GM23338 (cell line): Measurements from ENCODE around the gene SUPT7L. TPM values are rescaled to one million over a fixed set of nuclear protein-coding genes. Genes with fewer than 3 reads are reported as not detected.
A peak's percentile ranks its signal among the peaks of the same experiment; 100 is the strongest.

Experiments
- ATAC-seq: fragments of 200-7000 bp; cut with Tn5 transposase; 3 replicates; pipeline ENCODE4 v1.9.1; 2020
- DNase-seq: peaks from one replicate; pipeline ENCODE4 v3.0.0-alpha.2; 2015; ENCODE audit warnings: low spot score
- H2AFZ ChIP-seq: fragments of 200-600 bp; sonication (generic); 2 replicates; pipeline ENCODE4 v1.8.0; 2016; ENCODE audit warnings: antibody characterized with exemption, mild to moderate bottlenecking, moderate library complexity
- H3F3A ChIP-seq: fragments of 200-600 bp; sonication (generic); replicated peaks from 2 replicates; pipeline ENCODE4 v1.8.0; 2017; ENCODE audit warnings: antibody characterized with exemption, mixed run types, low read depth
- H3K27ac ChIP-seq: fragments of 200-600 bp; sonication (generic); 2 replicates; pipeline ENCODE4 v1.6.1; 2016; ENCODE audit warnings: low read depth
- H3K27me3 ChIP-seq: fragments of 200-600 bp; sonication (generic); 2 replicates; pipeline ENCODE4 v1.8.0; 2016; ENCODE audit warnings: mild to moderate bottlenecking, mixed run types, moderate library complexity; ENCODE audit not compliant: insufficient read depth
- H3K36me3 ChIP-seq: fragments of 200-600 bp; sonication (generic); 2 replicates; pipeline ENCODE4 v1.8.0; 2016; ENCODE audit warnings: mild to moderate bottlenecking; ENCODE audit not compliant: insufficient read depth
- H3K4me1 ChIP-seq: fragments of 200-600 bp; sonication (generic); 2 replicates; pipeline ENCODE4 v1.8.0; 2016; ENCODE audit warnings: mild to moderate bottlenecking, moderate library complexity; ENCODE audit not compliant: insufficient read depth
- H3K4me2 ChIP-seq: fragments of 200-600 bp; sonication (generic); 2 replicates; pipeline ENCODE4 v1.7.1; 2017; ENCODE audit warnings: mixed run types
- H3K4me3 ChIP-seq: fragments of 200-600 bp; sonication (generic); 2 replicates; pipeline ENCODE4 v1.6.1; 2016; ENCODE audit warnings: mixed run types
- H3K79me2 ChIP-seq: fragments of 200-600 bp; sonication (generic); replicated peaks from 2 replicates; pipeline ENCODE4 v1.8.0; 2017; ENCODE audit warnings: mild to moderate bottlenecking; ENCODE audit not compliant: insufficient read depth
- H3K9me2 ChIP-seq: fragments of 200-600 bp; sonication (generic); 2 replicates; pipeline ENCODE4 v1.8.0; 2017; ENCODE audit not compliant: insufficient read depth
- H4K20me1 ChIP-seq: fragments of 200-600 bp; sonication (generic); replicated peaks from 2 replicates; pipeline ENCODE4 v1.8.0; 2017; ENCODE audit warnings: mild to moderate bottlenecking; ENCODE audit not compliant: insufficient read depth
- H3K27ac Mint-ChIP-seq: 2 replicates; pipeline ENCODE4 v1.8.0; 2020; ENCODE audit warnings: inconsistent platforms, mild to moderate bottlenecking, moderate library complexity, mixed read lengths
- H3K27me3 Mint-ChIP-seq: 3 replicates; pipeline ENCODE4 v1.8.0; 2022; ENCODE audit warnings: low read depth, mild to moderate bottlenecking, moderate library complexity, mixed read lengths, inconsistent platforms; ENCODE audit not compliant: insufficient read depth, poor library complexity
- H3K36me3 Mint-ChIP-seq: 3 replicates; pipeline ENCODE4 v1.8.0; 2021; ENCODE audit warnings: low read depth, mild to moderate bottlenecking, inconsistent platforms, moderate library complexity, mixed read lengths
- H3K4me1 Mint-ChIP-seq: 3 replicates; pipeline ENCODE4 v1.8.0; 2020; ENCODE audit warnings: mild to moderate bottlenecking, inconsistent platforms, mixed read lengths
- H3K4me3 Mint-ChIP-seq: 3 replicates; pipeline ENCODE4 v1.8.0; 2021; ENCODE audit warnings: moderate library complexity, mild to moderate bottlenecking, inconsistent platforms, mixed read lengths
- H3K9me3 Mint-ChIP-seq: 3 replicates; pipeline ENCODE4 v1.8.0; 2020; ENCODE audit warnings: moderate library complexity, mild to moderate bottlenecking, inconsistent platforms, mixed read lengths
- CREB1 ChIP-seq: fragments of 250-450 bp; sonication (Bioruptor Pico); IDR thresholded peaks from 2 replicates; pipeline ENCODE4 v1.5.0; 2020; ENCODE audit warnings: low read depth, mild to moderate bottlenecking, moderate library complexity
- EZH2 ChIP-seq: fragments of 200-600 bp; sonication (generic); IDR thresholded peaks from one replicate; pipeline ENCODE4 v1.8.0; 2017; ENCODE audit warnings: antibody characterized with exemption, mild to moderate bottlenecking, low read depth; ENCODE audit not compliant: unreplicated experiment
- EZH2phosphoT487 ChIP-seq: fragments of 200-600 bp; sonication (generic); IDR thresholded peaks from one replicate; pipeline ENCODE4 v1.8.1; 2018; ENCODE audit warnings: antibody characterized with exemption; ENCODE audit not compliant: unreplicated experiment
- NANOG ChIP-seq: IDR thresholded peaks from 2 replicates; pipeline ENCODE4 v1.6.1; 2016; ENCODE audit warnings: antibody characterized with exemption, borderline replicate concordance
- POLR2AphosphoS5 ChIP-seq: IDR thresholded peaks from 2 replicates; pipeline ENCODE4 v1.6.1; 2016; ENCODE audit warnings: antibody characterized with exemption, low read depth
- ZNF114 ChIP-seq: fragments of 250-450 bp; sonication (Bioruptor Pico); IDR thresholded peaks from 2 replicates; pipeline ENCODE4 v1.5.0; 2020; ENCODE audit warnings: mild to moderate bottlenecking, moderate library complexity
- ZNF331 ChIP-seq: fragments of 250-450 bp; sonication (Bioruptor Pico); IDR thresholded peaks from 2 replicates; pipeline ENCODE4 v1.5.0; 2020; ENCODE audit warnings: low read depth, mild to moderate bottlenecking, moderate library complexity
- polyA plus RNA-seq: library from polyadenylated mRNA; unstranded; fragments of >200 nt; fragmentation: Nextera tagmentation; extraction: Ambion mirVana; gene quantifications from 2 replicates; pipeline ENCODE4 v1.2.1, GENCODE V29; 2016
- total RNA-seq: library from RNA; depleted of rRNA; stranded (reverse); fragments of >200 nt; shearing (Covaris generic); gene quantifications from 2 replicates; pipeline ENCODE4 v1.2.3, GENCODE V29; 2014
- TF ChIP-seq, protein P1 (sequence below): fragments of 250-450 bp; sonication (Bioruptor Pico); IDR thresholded peaks from 2 replicates; pipeline ENCODE4 v1.5.0; 2020; ENCODE audit warnings: mild to moderate bottlenecking, moderate library complexity
- TF ChIP-seq, protein P2 (sequence below): IDR thresholded peaks from 2 replicates; pipeline ENCODE4 v1.6.1; 2016; ENCODE audit warnings: antibody characterized with exemption
- TF ChIP-seq, protein P3 (sequence below): IDR thresholded peaks from one replicate; pipeline ENCODE4 v1.6.1; 2018; ENCODE audit warnings: antibody characterized with exemption; ENCODE audit not compliant: unreplicated experiment

Gene SUPT7L
- total and polyA plus RNA-seq, 2 experiments from 2014 or later, result 13.7 to 16.5 TPM

DNA sequence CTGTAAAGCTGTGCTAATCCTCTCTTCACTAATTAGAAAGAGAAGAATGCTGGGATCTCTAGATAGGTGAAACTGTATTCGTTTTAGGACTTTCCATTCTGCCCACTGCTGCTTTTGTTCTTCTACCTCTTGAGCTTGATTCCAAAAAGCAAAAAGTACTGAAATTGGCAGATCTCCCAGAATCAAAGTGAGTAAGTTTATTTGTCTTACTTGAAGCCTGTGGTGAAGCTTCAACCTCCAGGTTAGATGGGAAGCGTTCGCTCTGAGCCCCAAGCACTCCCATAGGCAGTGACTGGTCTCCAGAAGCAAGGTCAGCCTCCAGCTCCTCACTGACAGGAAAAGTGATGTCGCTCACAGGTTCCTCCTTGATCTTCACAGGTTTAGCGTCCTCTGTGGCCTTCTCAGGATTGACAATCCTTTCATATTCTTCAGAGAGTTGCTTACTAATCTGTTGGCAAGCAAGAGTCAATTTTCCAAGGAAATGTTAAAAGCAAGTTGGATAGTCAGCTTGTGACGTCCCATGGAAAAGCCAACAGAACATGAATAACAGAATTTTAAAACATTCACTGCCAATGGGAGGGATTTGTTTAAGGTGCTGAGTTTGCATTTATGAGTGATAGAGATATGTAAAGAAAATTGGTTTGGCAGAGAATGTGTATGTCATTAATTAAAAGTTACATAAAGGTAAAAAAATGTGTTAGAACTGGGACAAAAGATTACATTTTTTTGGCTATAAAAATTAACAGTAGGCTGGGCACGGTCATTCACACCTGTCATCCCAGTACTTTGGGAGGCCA, 8.1 kb downstream of the SUPT7L start:
- no peaks in the 10 kb centered on the region for H3F3A ChIP-seq
- no peak overlapping the region for H3K4me3 ChIP-seq
- no peak overlapping the region for H3K4me2 ChIP-seq
- Mint-ChIP-seq H3K27ac (no peak overlapping the region; the same call in 1 of the 2 replicates), H3K27me3 (peaks cover 2% of the 10 kb centered on the region), H3K4me3 (no peak overlapping the region), H3K36me3 (peaks cover 53% of the 10 kb centered on the region), H3K9me3 (no peaks in the 10 kb centered on the region), H3K4me1 (no peaks in the 10 kb centered on the region)
- DNase-seq, result peak; percentile 11
- H2AFZ ChIP-seq, result no peak overlapping the region
- no peak overlapping the region; the same call in 1 of the 2 replicates for H3K27ac ChIP-seq
- no peaks in the 10 kb centered on the region for H3K79me2 ChIP-seq
- no peaks in the 10 kb centered on the region for H3K27me3 ChIP-seq
- no peaks in the 10 kb centered on the region for H3K9me2 ChIP-seq
- H4K20me1 ChIP-seq, result peaks cover 3% of the 10 kb centered on the region; the same call in 1 of the 2 replicates
- TF ChIP-seq EZH2 (no peak), CREB1 (no peak), ZNF114 (CRISPR knock-in tag) (no peak), NANOG (no peak)
- TF ChIP-seq, protein P1, sequence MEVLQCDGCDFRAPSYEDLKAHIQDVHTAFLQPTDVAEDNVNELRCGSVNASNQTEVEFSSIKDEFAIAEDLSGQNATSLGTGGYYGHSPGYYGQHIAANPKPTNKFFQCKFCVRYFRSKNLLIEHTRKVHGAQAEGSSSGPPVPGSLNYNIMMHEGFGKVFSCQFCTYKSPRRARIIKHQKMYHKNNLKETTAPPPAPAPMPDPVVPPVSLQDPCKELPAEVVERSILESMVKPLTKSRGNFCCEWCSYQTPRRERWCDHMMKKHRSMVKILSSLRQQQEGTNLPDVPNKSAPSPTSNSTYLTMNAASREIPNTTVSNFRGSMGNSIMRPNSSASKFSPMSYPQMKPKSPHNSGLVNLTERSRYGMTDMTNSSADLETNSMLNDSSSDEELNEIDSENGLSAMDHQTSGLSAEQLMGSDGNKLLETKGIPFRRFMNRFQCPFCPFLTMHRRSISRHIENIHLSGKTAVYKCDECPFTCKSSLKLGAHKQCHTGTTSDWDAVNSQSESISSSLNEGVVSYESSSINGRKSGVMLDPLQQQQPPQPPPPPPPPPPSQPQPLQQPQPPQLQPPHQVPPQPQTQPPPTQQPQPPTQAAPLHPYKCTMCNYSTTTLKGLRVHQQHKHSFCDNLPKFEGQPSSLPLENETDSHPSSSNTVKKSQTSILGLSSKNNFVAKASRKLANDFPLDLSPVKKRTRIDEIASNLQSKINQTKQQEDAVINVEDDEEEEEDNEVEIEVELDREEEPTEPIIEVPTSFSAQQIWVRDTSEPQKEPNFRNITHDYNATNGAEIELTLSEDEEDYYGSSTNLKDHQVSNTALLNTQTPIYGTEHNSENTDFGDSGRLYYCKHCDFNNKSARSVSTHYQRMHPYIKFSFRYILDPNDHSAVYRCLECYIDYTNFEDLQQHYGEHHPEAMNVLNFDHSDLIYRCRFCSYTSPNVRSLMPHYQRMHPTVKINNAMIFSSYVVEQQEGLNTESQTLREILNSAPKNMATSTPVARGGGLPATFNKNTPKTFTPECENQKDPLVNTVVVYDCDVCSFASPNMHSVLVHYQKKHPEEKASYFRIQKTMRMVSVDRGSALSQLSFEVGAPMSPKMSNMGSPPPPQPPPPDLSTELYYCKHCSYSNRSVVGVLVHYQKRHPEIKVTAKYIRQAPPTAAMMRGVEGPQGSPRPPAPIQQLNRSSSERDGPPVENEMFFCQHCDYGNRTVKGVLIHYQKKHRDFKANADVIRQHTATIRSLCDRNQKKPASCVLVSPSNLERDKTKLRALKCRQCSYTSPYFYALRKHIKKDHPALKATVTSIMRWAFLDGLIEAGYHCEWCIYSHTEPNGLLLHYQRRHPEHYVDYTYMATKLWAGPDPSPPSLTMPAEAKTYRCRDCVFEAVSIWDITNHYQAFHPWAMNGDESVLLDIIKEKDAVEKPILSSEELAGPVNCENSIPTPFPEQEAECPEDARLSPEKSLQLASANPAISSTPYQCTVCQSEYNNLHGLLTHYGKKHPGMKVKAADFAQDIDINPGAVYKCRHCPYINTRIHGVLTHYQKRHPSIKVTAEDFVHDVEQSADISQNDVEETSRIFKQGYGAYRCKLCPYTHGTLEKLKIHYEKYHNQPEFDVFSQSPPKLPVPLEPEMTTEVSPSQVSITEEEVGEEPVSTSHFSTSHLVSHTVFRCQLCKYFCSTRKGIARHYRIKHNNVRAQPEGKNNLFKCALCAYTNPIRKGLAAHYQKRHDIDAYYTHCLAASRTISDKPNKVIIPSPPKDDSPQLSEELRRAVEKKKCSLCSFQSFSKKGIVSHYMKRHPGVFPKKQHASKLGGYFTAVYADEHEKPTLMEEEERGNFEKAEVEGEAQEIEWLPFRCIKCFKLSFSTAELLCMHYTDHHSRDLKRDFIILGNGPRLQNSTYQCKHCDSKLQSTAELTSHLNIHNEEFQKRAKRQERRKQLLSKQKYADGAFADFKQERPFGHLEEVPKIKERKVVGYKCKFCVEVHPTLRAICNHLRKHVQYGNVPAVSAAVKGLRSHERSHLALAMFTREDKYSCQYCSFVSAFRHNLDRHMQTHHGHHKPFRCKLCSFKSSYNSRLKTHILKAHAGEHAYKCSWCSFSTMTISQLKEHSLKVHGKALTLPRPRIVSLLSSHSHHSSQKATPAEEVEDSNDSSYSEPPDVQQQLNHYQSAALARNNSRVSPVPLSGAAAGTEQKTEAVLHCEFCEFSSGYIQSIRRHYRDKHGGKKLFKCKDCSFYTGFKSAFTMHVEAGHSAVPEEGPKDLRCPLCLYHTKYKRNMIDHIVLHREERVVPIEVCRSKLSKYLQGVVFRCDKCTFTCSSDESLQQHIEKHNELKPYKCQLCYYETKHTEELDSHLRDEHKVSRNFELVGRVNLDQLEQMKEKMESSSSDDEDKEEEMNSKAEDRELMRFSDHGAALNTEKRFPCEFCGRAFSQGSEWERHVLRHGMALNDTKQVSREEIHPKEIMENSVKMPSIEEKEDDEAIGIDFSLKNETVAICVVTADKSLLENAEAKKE (CRISPR knock-in tag), result no peak
- H3K36me3 ChIP-seq, result peaks cover 20% of the 10 kb centered on the region
- peak; percentile 34 for ATAC-seq
- H3K4me1 ChIP-seq, result no peaks in the 10 kb centered on the region

GRCh38 chr2:27653397-27653796, 10.0 kb downstream of the SUPT7L start:
- Mint-ChIP-seq H3K27ac (no peak overlapping the region), H3K36me3 (peaks cover 53% of the 10 kb centered on the region), H3K9me3 (no peaks in the 10 kb centered on the region), H3K27me3 (peaks cover 2% of the 10 kb centered on the region), H3K4me1 (no peaks in the 10 kb centered on the region), H3K4me3 (no peak overlapping the region)
- no peak overlapping the region for H3K4me3 ChIP-seq
- no peak overlapping the region for H2AFZ ChIP-seq
- no peaks in the 10 kb centered on the region for H3F3A ChIP-seq
- H3K27ac ChIP-seq, result no peak overlapping the region
- H3K79me2 ChIP-seq, result no peaks in the 10 kb centered on the region
- H3K9me2 ChIP-seq, result no peaks in the 10 kb centered on the region
- peaks cover 26% of the 10 kb centered on the region for H3K36me3 ChIP-seq
- no peak for DNase-seq
- no peak for ATAC-seq
- H4K20me1 ChIP-seq, result peaks cover 7% of the 10 kb centered on the region; the same call in 1 of the 2 replicates
- no peaks in the 10 kb centered on the region for H3K4me1 ChIP-seq
- no peak overlapping the region for H3K4me2 ChIP-seq
- no peaks in the 10 kb centered on the region for H3K27me3 ChIP-seq
- TF ChIP-seq POLR2AphosphoS5 (no peak), ZNF331 (CRISPR knock-in tag) (no peak), EZH2phosphoT487 (no peak), ZNF114 (CRISPR knock-in tag) (no peak), EZH2 (no peak)
- TF ChIP-seq, protein P2, sequence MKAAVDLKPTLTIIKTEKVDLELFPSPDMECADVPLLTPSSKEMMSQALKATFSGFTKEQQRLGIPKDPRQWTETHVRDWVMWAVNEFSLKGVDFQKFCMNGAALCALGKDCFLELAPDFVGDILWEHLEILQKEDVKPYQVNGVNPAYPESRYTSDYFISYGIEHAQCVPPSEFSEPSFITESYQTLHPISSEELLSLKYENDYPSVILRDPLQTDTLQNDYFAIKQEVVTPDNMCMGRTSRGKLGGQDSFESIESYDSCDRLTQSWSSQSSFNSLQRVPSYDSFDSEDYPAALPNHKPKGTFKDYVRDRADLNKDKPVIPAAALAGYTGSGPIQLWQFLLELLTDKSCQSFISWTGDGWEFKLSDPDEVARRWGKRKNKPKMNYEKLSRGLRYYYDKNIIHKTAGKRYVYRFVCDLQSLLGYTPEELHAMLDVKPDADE, result no peak
- TF ChIP-seq, protein P3, sequence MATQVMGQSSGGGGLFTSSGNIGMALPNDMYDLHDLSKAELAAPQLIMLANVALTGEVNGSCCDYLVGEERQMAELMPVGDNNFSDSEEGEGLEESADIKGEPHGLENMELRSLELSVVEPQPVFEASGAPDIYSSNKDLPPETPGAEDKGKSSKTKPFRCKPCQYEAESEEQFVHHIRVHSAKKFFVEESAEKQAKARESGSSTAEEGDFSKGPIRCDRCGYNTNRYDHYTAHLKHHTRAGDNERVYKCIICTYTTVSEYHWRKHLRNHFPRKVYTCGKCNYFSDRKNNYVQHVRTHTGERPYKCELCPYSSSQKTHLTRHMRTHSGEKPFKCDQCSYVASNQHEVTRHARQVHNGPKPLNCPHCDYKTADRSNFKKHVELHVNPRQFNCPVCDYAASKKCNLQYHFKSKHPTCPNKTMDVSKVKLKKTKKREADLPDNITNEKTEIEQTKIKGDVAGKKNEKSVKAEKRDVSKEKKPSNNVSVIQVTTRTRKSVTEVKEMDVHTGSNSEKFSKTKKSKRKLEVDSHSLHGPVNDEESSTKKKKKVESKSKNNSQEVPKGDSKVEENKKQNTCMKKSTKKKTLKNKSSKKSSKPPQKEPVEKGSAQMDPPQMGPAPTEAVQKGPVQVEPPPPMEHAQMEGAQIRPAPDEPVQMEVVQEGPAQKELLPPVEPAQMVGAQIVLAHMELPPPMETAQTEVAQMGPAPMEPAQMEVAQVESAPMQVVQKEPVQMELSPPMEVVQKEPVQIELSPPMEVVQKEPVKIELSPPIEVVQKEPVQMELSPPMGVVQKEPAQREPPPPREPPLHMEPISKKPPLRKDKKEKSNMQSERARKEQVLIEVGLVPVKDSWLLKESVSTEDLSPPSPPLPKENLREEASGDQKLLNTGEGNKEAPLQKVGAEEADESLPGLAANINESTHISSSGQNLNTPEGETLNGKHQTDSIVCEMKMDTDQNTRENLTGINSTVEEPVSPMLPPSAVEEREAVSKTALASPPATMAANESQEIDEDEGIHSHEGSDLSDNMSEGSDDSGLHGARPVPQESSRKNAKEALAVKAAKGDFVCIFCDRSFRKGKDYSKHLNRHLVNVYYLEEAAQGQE, result no peak
